HEK293 (cell line): ENCODE data around the gene CATSPERE.

Source experiments
- CTCF ChIA-PET: fragments of 350-600 bp; formaldehyde crosslinking; extraction: SDS; loops from one replicate; lab custom pipeline; 2021; ENCODE audit warnings: antibody characterized with exemption; lab: Yijun Ruan, JAX
- POLR2A ChIA-PET: fragments of 300-600 bp; formaldehyde crosslinking; extraction: SDS; loops from one replicate; lab custom pipeline; 2020; ENCODE audit warnings: antibody characterized with exemption, inconsistent platforms; lab: Yijun Ruan, JAX
- H3K27ac ChIP-seq: fragments of 200-500 bp; sonication (Bioruptor generic); 2 replicates; pipeline ENCODE4 v1.5.1; 2014; ENCODE audit warnings: low read depth, low read length, control low read depth, inconsistent platforms; ENCODE audit errors: extremely low read depth
- H3K36me3 ChIP-seq, 2 experiments: fragments of 200-500 bp in 1 of 2; sonication (Bioruptor generic) in 1 of 2; 1 replicate in 1 of 2; 2 replicates in 1 of 2; pipeline ENCODE4 v1.5.1; 2014 to 2017; ENCODE audit warnings: inconsistent platforms in 2 of 2, low read length in 2 of 2; ENCODE audit not compliant: control insufficient read depth in 2 of 2, insufficient read depth in 1 of 2
- H3K4me1 ChIP-seq: fragments of 200-500 bp; sonication (Bioruptor generic); 2 replicates; pipeline ENCODE4 v1.5.1; 2014; ENCODE audit warnings: mild to moderate bottlenecking, low read length, inconsistent platforms; ENCODE audit not compliant: control insufficient read depth, insufficient read depth
- H3K4me3 ChIP-seq: 2 replicates; pipeline ENCODE4 v1.5.1; 2011; ENCODE audit warnings: low read depth, mild to moderate bottlenecking, control low read depth, low read length, moderate library complexity
- H3K9me3 ChIP-seq: fragments of 200-500 bp; sonication (Bioruptor generic); 2 replicates; pipeline ENCODE4 v1.5.1; 2014; ENCODE audit warnings: low read depth, low read length, inconsistent platforms; ENCODE audit not compliant: control insufficient read depth, insufficient read depth
- EGR2 ChIP-seq: fragments of 450-650 bp; formaldehyde crosslinking; IDR thresholded peaks from 2 replicates; pipeline ENCODE4 v1.5.1; 2016; ENCODE audit warnings: low read depth, missing biosample characterization, missing genetic modification characterization
- GFI1B ChIP-seq: fragments of 450-650 bp; formaldehyde crosslinking; IDR thresholded peaks from 2 replicates; pipeline ENCODE4 v1.5.1; 2016; ENCODE audit warnings: missing biosample characterization, missing genetic modification characterization
- HOXA7 ChIP-seq: sonication (generic); formaldehyde crosslinking; IDR thresholded peaks from 2 replicates; pipeline ENCODE4 v1.8.1; 2022; ENCODE audit warnings: missing genetic modification reagents, borderline replicate concordance
- KLF1 ChIP-seq: fragments of 450-650 bp; formaldehyde crosslinking; IDR thresholded peaks from 2 replicates; pipeline ENCODE4 v1.5.1; 2016; ENCODE audit warnings: missing biosample characterization, missing genetic modification characterization
- KLF8 ChIP-seq: fragments of 450-650 bp; formaldehyde crosslinking; IDR thresholded peaks from 2 replicates; pipeline ENCODE4 v1.5.1; 2016; ENCODE audit warnings: missing biosample characterization, missing genetic modification characterization
- KLF9 ChIP-seq: fragments of 450-650 bp; formaldehyde crosslinking; IDR thresholded peaks from 2 replicates; pipeline ENCODE4 v1.5.1; 2016; ENCODE audit warnings: missing biosample characterization, missing genetic modification characterization, low read depth
- SCRT2 ChIP-seq: fragments of 450-650 bp; formaldehyde crosslinking; IDR thresholded peaks from 2 replicates; pipeline ENCODE4 v1.5.1; 2016; ENCODE audit warnings: missing biosample characterization, missing genetic modification characterization
- SETDB1 ChIP-seq: IDR thresholded peaks from one replicate; pipeline ENCODE4 v1.6.1; 2017; ENCODE audit warnings: mild to moderate bottlenecking, low read length, moderate library complexity, mixed read lengths; ENCODE audit not compliant: insufficient read length
- TRIM28 ChIP-seq: IDR thresholded peaks from 2 replicates; pipeline ENCODE4 v1.6.1; 2011; ENCODE audit warnings: low read length, control low read depth, borderline replicate concordance
- ZFP41 ChIP-seq: fragments of 450-650 bp; formaldehyde crosslinking; IDR thresholded peaks from 2 replicates; pipeline ENCODE4 v1.5.1; 2016; ENCODE audit warnings: missing biosample characterization, missing genetic modification characterization, borderline replicate concordance
- ZNF10 ChIP-seq: fragments of 450-650 bp; formaldehyde crosslinking; IDR thresholded peaks from 2 replicates; pipeline ENCODE4 v1.5.1; 2017; ENCODE audit warnings: missing biosample characterization, missing genetic modification characterization
- ZNF112 ChIP-seq: fragments of 450-650 bp; formaldehyde crosslinking; IDR thresholded peaks from 2 replicates; pipeline ENCODE4 v1.5.0; 2017; ENCODE audit warnings: missing biosample characterization, missing genetic modification characterization
- ZNF114 ChIP-seq: fragments of 450-650 bp; formaldehyde crosslinking; IDR thresholded peaks from 2 replicates; pipeline ENCODE4 v1.5.0; 2017; ENCODE audit warnings: missing biosample characterization, missing genetic modification characterization
- ZNF148 ChIP-seq: fragments of 450-650 bp; formaldehyde crosslinking; IDR thresholded peaks from 2 replicates; pipeline ENCODE4 v1.5.0; 2017; ENCODE audit warnings: missing biosample characterization, missing genetic modification characterization, borderline replicate concordance
- ZNF184 ChIP-seq: fragments of 450-650 bp; IDR thresholded peaks from 2 replicates; pipeline ENCODE4 v1.5.1; 2018; ENCODE audit warnings: missing biosample characterization, mild to moderate bottlenecking, missing genetic modification characterization
- ZNF19 ChIP-seq: fragments of 450-650 bp; formaldehyde crosslinking; IDR thresholded peaks from 2 replicates; pipeline ENCODE4; 2016; ENCODE audit warnings: missing biosample characterization, missing genetic modification characterization, low read depth
- ZNF391 ChIP-seq: fragments of 450-650 bp; formaldehyde crosslinking; IDR thresholded peaks from 2 replicates; pipeline ENCODE4 v1.5.1; 2016; ENCODE audit warnings: low read depth, missing biosample characterization, missing genetic modification characterization, borderline replicate concordance
- ZNF501 ChIP-seq: fragments of 450-650 bp; formaldehyde crosslinking; IDR thresholded peaks from 2 replicates; pipeline ENCODE4 v1.5.1; 2016; ENCODE audit warnings: missing biosample characterization, missing genetic modification characterization
- ZNF558 ChIP-seq: fragments of 450-650 bp; formaldehyde crosslinking; IDR thresholded peaks from 2 replicates; pipeline ENCODE4 v1.5.1; 2016; ENCODE audit warnings: missing biosample characterization, missing genetic modification characterization
- ZNF768 ChIP-seq: fragments of 450-650 bp; formaldehyde crosslinking; IDR thresholded peaks from 2 replicates; pipeline ENCODE4 v1.5.1; 2018; ENCODE audit warnings: missing biosample characterization, mild to moderate bottlenecking, missing genetic modification characterization
- TF ChIP-seq, protein P1 (sequence below): fragments of 450-650 bp; formaldehyde crosslinking; optimal IDR thresholded peaks from 2 replicates; pipeline ENCODE3; 2016; ENCODE audit warnings: missing biosample characterization, mild to moderate bottlenecking, missing genetic modification characterization
- TF ChIP-seq, protein P2 (sequence below): fragments of 450-650 bp; formaldehyde crosslinking; IDR thresholded peaks from 2 replicates; pipeline ENCODE4 v1.5.1; 2017; ENCODE audit warnings: missing biosample characterization, missing genetic modification characterization
- TF ChIP-seq, protein P3 (sequence below): fragments of 450-650 bp; IDR thresholded peaks from 2 replicates; pipeline ENCODE4 v1.5.1; 2018; ENCODE audit warnings: missing biosample characterization, mild to moderate bottlenecking, missing genetic modification characterization
- TF ChIP-seq, protein P4 (sequence below): fragments of 450-650 bp; formaldehyde crosslinking; IDR thresholded peaks from 2 replicates; pipeline ENCODE4 v1.5.1; 2016; ENCODE audit warnings: missing biosample characterization, missing genetic modification characterization, low read depth

Gene CATSPERE

GRCh38 chr1:244556263-244556662, 95.2 kb downstream of the CATSPERE start:
- no peak overlapping the region for H3K4me3 ChIP-seq
- no peaks in the 10 kb centered on the region for H3K4me1 ChIP-seq
- POLR2A ChIA-PET = no interaction called here
- CTCF ChIA-PET = interaction anchor here (0.8 kb wide), 1 partner anchor 240 kb away, joined by 3 read pairs; no protein-coding TSS in a partner anchor
- peaks cover 6% of the 10 kb centered on the region for H3K9me3 ChIP-seq
- peak; percentile 82 for TF ChIP-seq SETDB1
- no peak for TF ChIP-seq GFI1B (tag by site-specific recombination)
- TF ChIP-seq ZNF184 (tag by site-specific recombination) = no peak
- no peak for TF ChIP-seq KLF8 (tag by site-specific recombination)
- TF ChIP-seq EGR2 = no peak
- no peaks in the 10 kb centered on the region for H3K36me3 ChIP-seq
- H3K27ac ChIP-seq = no peak overlapping the region

DNA sequence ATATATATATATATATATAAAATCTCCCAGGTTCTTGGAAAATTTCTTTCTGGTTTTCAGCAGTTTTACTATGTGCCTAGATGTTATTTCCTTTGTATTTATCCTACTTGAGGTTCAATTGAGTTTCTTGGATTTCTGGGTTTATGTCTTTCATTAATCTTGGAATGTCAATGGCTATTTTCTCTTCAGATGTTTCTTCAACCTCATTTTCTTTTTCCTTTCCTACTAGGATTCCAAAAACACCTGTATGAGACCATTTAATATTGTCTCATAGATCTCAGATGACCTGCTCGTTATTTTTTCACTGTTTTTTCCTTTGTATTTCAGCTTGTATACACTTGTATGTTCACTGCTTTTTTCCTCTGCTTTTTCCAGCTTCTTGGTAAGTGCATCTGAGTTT, 96.5 kb downstream of the CATSPERE start:
- H3K4me1 ChIP-seq = no peaks in the 10 kb centered on the region
- H3K9me3 ChIP-seq = peaks cover 6% of the 10 kb centered on the region
- ChIA-PET POLR2A (interaction anchor here (0.8 kb wide), 1 partner anchor 232 kb away, joined by 7 read pairs; no protein-coding TSS in a partner anchor), CTCF (no interaction called here)
- no peaks in the 10 kb centered on the region for H3K36me3 ChIP-seq
- H3K27ac ChIP-seq = no peak overlapping the region
- no peak overlapping the region for H3K4me3 ChIP-seq
- TF ChIP-seq ZNF391 (tag by site-specific recombination) = no peak
- TF ChIP-seq HOXA7 (CRISPR knock-in tag) = no peak
- TF ChIP-seq, protein P1, sequence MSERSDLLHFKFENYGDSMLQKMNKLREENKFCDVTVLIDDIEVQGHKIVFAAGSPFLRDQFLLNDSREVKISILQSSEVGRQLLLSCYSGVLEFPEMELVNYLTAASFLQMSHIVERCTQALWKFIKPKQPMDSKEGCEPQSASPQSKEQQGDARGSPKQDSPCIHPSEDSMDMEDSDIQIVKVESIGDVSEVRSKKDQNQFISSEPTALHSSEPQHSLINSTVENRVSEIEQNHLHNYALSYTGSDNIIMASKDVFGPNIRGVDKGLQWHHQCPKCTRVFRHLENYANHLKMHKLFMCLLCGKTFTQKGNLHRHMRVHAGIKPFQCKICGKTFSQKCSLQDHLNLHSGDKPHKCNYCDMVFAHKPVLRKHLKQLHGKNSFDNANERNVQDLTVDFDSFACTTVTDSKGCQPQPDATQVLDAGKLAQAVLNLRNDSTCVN (tag by site-specific recombination) = peak; percentile 8
- no peak for TF ChIP-seq ZNF19 (tag by site-specific recombination)
- no peak for TF ChIP-seq ZNF768 (tag by site-specific recombination)
- TF ChIP-seq, protein P2, sequence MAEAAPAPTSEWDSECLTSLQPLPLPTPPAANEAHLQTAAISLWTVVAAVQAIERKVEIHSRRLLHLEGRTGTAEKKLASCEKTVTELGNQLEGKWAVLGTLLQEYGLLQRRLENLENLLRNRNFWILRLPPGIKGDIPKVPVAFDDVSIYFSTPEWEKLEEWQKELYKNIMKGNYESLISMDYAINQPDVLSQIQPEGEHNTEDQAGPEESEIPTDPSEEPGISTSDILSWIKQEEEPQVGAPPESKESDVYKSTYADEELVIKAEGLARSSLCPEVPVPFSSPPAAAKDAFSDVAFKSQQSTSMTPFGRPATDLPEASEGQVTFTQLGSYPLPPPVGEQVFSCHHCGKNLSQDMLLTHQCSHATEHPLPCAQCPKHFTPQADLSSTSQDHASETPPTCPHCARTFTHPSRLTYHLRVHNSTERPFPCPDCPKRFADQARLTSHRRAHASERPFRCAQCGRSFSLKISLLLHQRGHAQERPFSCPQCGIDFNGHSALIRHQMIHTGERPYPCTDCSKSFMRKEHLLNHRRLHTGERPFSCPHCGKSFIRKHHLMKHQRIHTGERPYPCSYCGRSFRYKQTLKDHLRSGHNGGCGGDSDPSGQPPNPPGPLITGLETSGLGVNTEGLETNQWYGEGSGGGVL (tag by site-specific recombination) = no peak
- no peak for TF ChIP-seq KLF1
- no peak for TF ChIP-seq SCRT2 (tag by site-specific recombination)
- peak; percentile 94 for TF ChIP-seq ZNF558 (tag by site-specific recombination)
- TF ChIP-seq ZNF501 = no peak
- TF ChIP-seq, protein P3, sequence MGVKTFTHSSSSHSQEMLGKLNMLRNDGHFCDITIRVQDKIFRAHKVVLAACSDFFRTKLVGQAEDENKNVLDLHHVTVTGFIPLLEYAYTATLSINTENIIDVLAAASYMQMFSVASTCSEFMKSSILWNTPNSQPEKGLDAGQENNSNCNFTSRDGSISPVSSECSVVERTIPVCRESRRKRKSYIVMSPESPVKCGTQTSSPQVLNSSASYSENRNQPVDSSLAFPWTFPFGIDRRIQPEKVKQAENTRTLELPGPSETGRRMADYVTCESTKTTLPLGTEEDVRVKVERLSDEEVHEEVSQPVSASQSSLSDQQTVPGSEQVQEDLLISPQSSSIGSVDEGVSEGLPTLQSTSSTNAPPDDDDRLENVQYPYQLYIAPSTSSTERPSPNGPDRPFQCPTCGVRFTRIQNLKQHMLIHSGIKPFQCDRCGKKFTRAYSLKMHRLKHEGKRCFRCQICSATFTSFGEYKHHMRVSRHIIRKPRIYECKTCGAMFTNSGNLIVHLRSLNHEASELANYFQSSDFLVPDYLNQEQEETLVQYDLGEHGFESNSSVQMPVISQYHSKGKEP (tag by site-specific recombination) = no peak
- no peak for TF ChIP-seq ZNF112 (tag by site-specific recombination)

DNA sequence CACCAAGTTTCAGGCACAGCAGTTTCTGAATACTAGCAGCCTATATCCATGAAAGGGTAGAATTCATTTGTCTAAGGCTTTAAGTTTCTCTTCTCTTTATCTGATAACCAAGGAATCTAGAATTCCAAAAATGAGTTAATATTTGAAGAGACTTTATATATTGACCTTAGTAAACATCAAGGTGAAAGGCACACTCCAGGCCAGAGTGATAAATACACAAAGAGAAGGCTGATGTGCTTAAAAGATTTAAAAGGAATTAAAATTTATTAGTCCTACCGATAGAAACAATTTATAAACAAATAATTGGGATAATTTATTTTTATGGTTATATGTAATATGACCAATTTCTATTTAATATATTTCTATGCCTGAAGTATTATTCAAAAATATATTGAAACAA, 98.5 kb downstream of the CATSPERE start:
- no peaks in the 10 kb centered on the region for H3K4me1 ChIP-seq
- H3K36me3 ChIP-seq = no peaks in the 10 kb centered on the region
- H3K27ac ChIP-seq = no peak overlapping the region
- H3K4me3 ChIP-seq = no peak overlapping the region
- ChIA-PET POLR2A (no interaction called here), CTCF (no interaction called here)
- peaks cover 6% of the 10 kb centered on the region for H3K9me3 ChIP-seq
- TF ChIP-seq ZFP41 (tag by site-specific recombination) = no peak
- no peak for TF ChIP-seq ZNF558 (tag by site-specific recombination)
- TF ChIP-seq, protein P4, sequence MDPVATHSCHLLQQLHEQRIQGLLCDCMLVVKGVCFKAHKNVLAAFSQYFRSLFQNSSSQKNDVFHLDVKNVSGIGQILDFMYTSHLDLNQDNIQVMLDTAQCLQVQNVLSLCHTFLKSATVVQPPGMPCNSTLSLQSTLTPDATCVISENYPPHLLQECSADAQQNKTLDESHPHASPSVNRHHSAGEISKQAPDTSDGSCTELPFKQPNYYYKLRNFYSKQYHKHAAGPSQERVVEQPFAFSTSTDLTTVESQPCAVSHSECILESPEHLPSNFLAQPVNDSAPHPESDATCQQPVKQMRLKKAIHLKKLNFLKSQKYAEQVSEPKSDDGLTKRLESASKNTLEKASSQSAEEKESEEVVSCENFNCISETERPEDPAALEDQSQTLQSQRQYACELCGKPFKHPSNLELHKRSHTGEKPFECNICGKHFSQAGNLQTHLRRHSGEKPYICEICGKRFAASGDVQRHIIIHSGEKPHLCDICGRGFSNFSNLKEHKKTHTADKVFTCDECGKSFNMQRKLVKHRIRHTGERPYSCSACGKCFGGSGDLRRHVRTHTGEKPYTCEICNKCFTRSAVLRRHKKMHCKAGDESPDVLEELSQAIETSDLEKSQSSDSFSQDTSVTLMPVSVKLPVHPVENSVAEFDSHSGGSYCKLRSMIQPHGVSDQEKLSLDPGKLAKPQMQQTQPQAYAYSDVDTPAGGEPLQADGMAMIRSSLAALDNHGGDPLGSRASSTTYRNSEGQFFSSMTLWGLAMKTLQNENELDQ (tag by site-specific recombination) = no peak
- no peak for TF ChIP-seq TRIM28
- no peak for TF ChIP-seq ZNF114 (tag by site-specific recombination)
- no peak for TF ChIP-seq ZNF19 (tag by site-specific recombination)
- TF ChIP-seq ZNF10 = no peak
- no peak for TF ChIP-seq ZNF148 (tag by site-specific recombination)
- TF ChIP-seq KLF9 (tag by site-specific recombination) = no peak
